Chondrocyte (in vitro differentiated cells): ENCODE results near the gene KRTAP10-1. TPM values are rescaled to one million over a fixed set of nuclear protein-coding genes. Genes with fewer than 3 reads are reported as not detected.

ENCODE experiments used
- DNase-seq: peaks from one replicate; pipeline ENCODE4 v3.0.0; 2021; ENCODE audit warnings: mixed read lengths, low spot score
- H3K27ac Mint-ChIP-seq: one replicate; pipeline ENCODE4 v1.8.0; 2021; ENCODE audit warnings: mild to moderate bottlenecking, moderate library complexity, mixed read lengths; ENCODE audit not compliant: unreplicated experiment
- H3K27me3 Mint-ChIP-seq: 2 replicates; pipeline ENCODE4 v1.8.0; 2021; ENCODE audit warnings: low read depth, mixed read lengths
- H3K36me3 Mint-ChIP-seq: 2 replicates; pipeline ENCODE4 v1.8.0; 2021; ENCODE audit warnings: low read depth, mixed read lengths
- H3K4me1 Mint-ChIP-seq: 2 replicates; pipeline ENCODE4 v1.8.0; 2021; ENCODE audit warnings: low read depth, mild to moderate bottlenecking, mixed read lengths
- H3K4me3 Mint-ChIP-seq: one replicate; pipeline ENCODE4 v1.8.0; 2021; ENCODE audit warnings: mild to moderate bottlenecking, moderate library complexity, mixed read lengths; ENCODE audit not compliant: unreplicated experiment
- H3K9me3 Mint-ChIP-seq: 2 replicates; pipeline ENCODE4 v1.8.0; 2021; ENCODE audit warnings: low read depth, mixed read lengths
- CTCF ChIP-seq: fragments of 200-600 bp; sonication (generic); IDR thresholded peaks from 2 replicates; pipeline ENCODE4 v1.5.0; 2021; ENCODE audit warnings: antibody characterized with exemption, mild to moderate bottlenecking, moderate library complexity
- long read RNA-seq: library from polyadenylated mRNA; stranded (forward); transcript quantifications from one replicate; pipeline ENCODE4 v2.0.0, GENCODE V29; 2021
- total RNA-seq: library from RNA; stranded (reverse); gene quantifications from 3 replicates; pipeline ENCODE4 v1.2.1, GENCODE V29; 2021

KRTAP10-1 gene
- not detected in 3 replicates for total RNA-seq
- long read RNA-seq = 0 reads

GRCh38 chr21:44539991-44540666 lies at the start of gene KRTAP10-1:
TSS of gene KRTAP10-1 (minus strand) at chr21:44540195. CDS start at chr21:44540150, 45 bp downstream.
- no peak within 1 kb of the TSS for H3K4me3 Mint-ChIP-seq
- peaks cover 8% of the 10 kb centered on the region for H3K27me3 Mint-ChIP-seq
- H3K36me3 Mint-ChIP-seq = no peaks in the 10 kb centered on the region
- H3K9me3 Mint-ChIP-seq = peaks cover 5% of the 10 kb centered on the region
- H3K4me1 Mint-ChIP-seq = no peaks in the 10 kb centered on the region
- no peak for TF ChIP-seq CTCF
- H3K27ac Mint-ChIP-seq = no peak within 1 kb of the TSS
- DNase-seq = no peak

GRCh38 chr21:44589094-44589493 lies 49.1 kb upstream of the KRTAP10-1 start:
- TF ChIP-seq CTCF = no peak
- peaks cover 6% of the 10 kb centered on the region for H3K4me1 Mint-ChIP-seq
- no peak for DNase-seq
- H3K9me3 Mint-ChIP-seq = peaks cover 17% of the 10 kb centered on the region
- H3K27ac Mint-ChIP-seq = no peak overlapping the region
- H3K4me3 Mint-ChIP-seq = no peak overlapping the region
- H3K36me3 Mint-ChIP-seq = no peaks in the 10 kb centered on the region
- peaks cover 65% of the 10 kb centered on the region for H3K27me3 Mint-ChIP-seq

- H3K27ac Mint-ChIP-seq = no peak overlapping the region
- H3K27me3 Mint-ChIP-seq = peaks cover 59% of the 10 kb centered on the region
- peaks cover 23% of the 10 kb centered on the region for H3K9me3 Mint-ChIP-seq
- peaks cover 2% of the 10 kb centered on the region for H3K36me3 Mint-ChIP-seq
- peaks cover 9% of the 10 kb centered on the region for H3K4me1 Mint-ChIP-seq
- no peak for TF ChIP-seq CTCF
- H3K4me3 Mint-ChIP-seq = no peak overlapping the region
- no peak for DNase-seq
Observed at GRCh38 chr21:44585892-44586291, 45.9 kb upstream of the KRTAP10-1 start.

- no peak overlapping the region for H3K27ac Mint-ChIP-seq
- TF ChIP-seq CTCF = no peak
- H3K4me1 Mint-ChIP-seq = peaks cover 9% of the 10 kb centered on the region
- peaks cover 60% of the 10 kb centered on the region for H3K27me3 Mint-ChIP-seq
- H3K9me3 Mint-ChIP-seq = peaks cover 23% of the 10 kb centered on the region
- H3K36me3 Mint-ChIP-seq = peaks cover 5% of the 10 kb centered on the region
- no peak for DNase-seq
- no peak overlapping the region for H3K4me3 Mint-ChIP-seq
Observed at GRCh38 chr21:44583800-44584147, 43.8 kb upstream of the KRTAP10-1 start.

- TF ChIP-seq CTCF = no peak
- Mint-ChIP-seq H3K4me3 (no peak overlapping the region), H3K27me3 (peaks cover 58% of the 10 kb centered on the region), H3K27ac (peak overlapping the region; percentile 14), H3K4me1 (peaks cover 9% of the 10 kb centered on the region), H3K9me3 (peaks cover 22% of the 10 kb centered on the region), H3K36me3 (peaks cover 5% of the 10 kb centered on the region)
- DNase-seq = no peak
Observed at GRCh38 chr21:44583089-44583799, 43.2 kb upstream of the KRTAP10-1 start.
